ENCODE results near the gene CAPRIN2.

Gene CAPRIN2

DNA sequence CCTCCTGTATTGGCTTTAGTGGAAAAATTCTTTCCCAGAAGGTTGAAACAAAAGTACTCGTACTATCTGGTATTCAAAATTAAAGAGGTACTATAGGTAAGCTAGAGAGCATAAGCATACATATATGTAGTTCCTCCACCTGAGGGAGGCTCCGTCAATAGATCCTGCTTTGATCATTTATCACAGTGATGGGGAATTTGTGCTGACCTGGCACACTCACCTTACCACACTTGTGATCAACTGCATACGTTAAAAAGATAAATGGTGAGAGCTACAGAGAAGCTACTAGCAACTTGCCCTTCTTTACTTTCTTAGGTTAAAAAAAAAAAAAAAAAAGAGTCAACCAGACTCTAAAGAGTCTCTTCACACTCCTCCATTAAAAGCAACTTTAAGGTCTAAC is 2.5 kb downstream of the CAPRIN2 start:
- no peak for DNase-seq (ENCODE audit: extremely low read depth, low read depth)
- TF ChIP-seq, protein P1, sequence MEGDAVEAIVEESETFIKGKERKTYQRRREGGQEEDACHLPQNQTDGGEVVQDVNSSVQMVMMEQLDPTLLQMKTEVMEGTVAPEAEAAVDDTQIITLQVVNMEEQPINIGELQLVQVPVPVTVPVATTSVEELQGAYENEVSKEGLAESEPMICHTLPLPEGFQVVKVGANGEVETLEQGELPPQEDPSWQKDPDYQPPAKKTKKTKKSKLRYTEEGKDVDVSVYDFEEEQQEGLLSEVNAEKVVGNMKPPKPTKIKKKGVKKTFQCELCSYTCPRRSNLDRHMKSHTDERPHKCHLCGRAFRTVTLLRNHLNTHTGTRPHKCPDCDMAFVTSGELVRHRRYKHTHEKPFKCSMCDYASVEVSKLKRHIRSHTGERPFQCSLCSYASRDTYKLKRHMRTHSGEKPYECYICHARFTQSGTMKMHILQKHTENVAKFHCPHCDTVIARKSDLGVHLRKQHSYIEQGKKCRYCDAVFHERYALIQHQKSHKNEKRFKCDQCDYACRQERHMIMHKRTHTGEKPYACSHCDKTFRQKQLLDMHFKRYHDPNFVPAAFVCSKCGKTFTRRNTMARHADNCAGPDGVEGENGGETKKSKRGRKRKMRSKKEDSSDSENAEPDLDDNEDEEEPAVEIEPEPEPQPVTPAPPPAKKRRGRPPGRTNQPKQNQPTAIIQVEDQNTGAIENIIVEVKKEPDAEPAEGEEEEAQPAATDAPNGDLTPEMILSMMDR (IDR thresholded peaks at IDR 0.05; ENCODE audit: low read depth, low read length), result no peak

DNA sequence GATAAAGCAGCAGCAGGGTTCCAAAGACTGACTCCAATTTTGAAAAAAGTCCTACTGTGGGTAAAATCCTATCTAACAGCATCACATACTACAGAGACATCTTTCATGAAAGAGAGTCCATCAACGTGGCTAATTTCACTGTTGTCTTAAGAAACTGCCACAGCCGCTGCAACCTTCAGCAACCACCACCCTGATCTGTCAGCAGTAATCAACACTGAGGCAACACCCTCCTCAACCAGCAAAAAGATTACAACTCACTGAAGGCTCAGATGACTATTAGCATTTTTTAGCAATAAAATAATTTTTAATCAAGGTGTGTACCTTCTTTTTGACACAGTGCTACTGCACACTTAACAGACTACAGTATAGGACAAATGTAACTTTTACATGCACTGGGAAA is 6.6 kb downstream of the CAPRIN2 start:
- DNase-seq (ENCODE audit: extremely low read depth, low read depth), result no peak
- TF ChIP-seq, protein P1 (IDR thresholded peaks at IDR 0.05; ENCODE audit: low read depth, low read length), result no peak

DNA sequence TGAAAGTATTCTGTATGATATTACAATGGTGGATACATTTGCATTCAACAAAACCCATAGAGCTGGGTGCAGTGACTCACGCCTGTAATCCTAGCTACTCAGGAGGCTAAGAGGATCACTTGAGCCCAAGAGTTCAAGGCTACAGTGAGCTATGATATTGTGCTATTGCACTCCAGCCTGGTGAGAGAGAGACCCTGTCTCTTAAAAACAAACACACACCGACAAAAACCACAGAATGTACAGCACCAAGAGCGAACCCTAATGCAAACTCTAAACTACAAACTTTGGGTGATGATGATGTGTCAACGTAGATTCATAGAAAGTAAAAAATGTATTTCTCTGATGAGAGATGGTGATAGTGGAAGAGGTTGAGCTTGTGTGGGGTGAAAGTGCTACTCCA is 8.6 kb downstream of the CAPRIN2 start:
- no peak for DNase-seq (ENCODE audit: extremely low read depth, low read depth)
- TF ChIP-seq, protein P1 (IDR thresholded peaks at IDR 0.05; ENCODE audit: low read depth, low read length), result no peak

DNA sequence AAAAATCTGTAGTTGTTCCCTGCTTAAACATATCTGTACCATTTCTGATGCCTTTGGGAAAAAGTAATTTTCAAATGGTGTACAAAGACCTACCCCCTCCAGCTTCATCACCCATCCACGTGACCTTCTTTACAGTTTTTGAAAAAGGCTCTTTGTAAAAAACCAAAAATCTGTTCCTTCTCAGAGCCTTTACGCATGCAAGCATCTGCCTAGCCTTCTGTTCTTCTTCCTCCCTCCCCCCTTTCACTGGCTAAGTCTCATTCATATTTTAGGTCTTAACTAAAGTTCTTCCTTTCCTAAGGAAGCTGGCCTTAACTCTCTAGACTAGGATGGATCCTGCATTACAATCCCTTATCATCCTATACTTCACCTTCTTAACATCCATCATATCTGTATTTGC is 10.4 kb downstream of the CAPRIN2 start:
- DNase-seq (ENCODE audit: extremely low read depth, low read depth), result no peak
- TF ChIP-seq, protein P1 (IDR thresholded peaks at IDR 0.05; ENCODE audit: low read depth, low read length), result no peak

DNA sequence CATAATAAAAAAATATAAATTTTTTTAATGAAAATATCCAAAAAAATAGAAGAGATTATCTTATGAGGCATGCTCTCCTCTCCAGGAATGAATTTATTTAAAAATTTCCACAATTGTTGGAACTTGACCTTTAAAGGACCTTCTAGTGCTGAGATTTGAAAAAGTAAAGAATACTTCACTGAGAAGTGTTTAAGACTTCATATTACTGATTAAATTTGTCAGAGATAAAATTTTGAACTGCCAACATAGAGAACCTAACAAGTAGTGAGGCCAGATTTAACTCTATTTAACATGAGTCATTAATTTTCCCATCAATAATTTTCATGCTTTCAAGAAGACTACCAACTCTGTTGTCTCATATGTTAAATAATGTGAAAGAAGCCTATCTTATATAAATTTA is 14.5 kb downstream of the CAPRIN2 start:
- TF ChIP-seq, protein P1 (IDR thresholded peaks at IDR 0.05; ENCODE audit: low read depth, low read length), result no peak
- no peak for DNase-seq (ENCODE audit: extremely low read depth, low read depth)

DNA sequence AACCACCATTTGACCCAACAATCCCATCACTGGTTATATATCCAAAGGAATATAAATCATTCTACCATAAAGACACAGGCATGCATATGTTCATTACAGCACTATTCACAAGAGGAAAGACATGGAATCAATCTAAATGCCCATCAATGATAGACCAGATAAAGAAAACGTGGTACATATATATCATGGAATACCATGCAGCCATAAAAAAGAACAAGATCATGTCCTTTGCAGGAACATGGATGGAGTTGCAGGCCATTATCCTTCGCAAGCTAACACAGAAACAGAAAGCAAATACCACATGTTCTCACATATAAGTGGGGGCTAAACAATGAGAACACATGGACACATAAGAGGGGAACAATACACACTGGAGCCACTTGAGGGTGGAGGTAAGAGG is 15.7 kb downstream of the CAPRIN2 start:
- TF ChIP-seq, protein P1 (IDR thresholded peaks at IDR 0.05; ENCODE audit: low read depth, low read length), result no peak

DNA sequence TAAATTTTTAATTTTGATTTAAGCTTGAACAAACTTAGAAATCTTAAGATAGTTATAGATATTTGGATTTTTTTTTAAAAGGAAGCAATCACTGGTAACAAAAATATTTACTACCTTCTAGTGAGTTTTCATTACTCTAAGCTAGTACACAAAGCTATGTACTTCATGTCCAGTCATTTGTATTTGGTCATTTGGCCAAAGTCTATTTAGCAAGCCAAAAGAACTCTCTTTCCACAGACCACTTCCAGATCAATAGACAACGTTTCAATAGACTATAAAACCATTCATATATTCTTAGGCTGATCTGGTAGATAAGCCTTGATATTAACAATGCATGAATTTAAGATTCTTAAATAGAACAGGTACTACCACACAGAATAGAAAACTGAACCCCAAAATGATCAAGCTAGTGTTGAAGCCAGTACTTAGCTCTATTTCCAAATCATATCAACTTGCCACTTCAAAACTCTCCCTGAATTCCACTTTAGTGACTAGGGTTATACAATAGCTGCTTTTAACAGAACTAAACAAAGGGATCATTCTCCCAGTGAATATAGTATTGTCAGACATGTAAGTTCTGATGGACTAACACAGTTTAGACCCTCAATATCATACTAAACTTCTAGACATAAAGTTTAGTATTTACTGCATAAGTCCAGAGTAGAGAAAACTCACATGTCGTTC is 21.7 kb downstream of the CAPRIN2 start:
- TF ChIP-seq, protein P1 (IDR thresholded peaks at IDR 0.05; ENCODE audit: low read depth, low read length), result no peak

More for the DNA sequence above, 15.7 kb downstream of the CAPRIN2 start:
- no peak for DNase-seq (ENCODE audit: extremely low read depth, low read depth)

More for the DNA sequence above, 21.7 kb downstream of the CAPRIN2 start:
- DNase-seq (ENCODE audit: extremely low read depth, low read depth), result no peak

All from AG09319 (cell line).